Thyroid gland (tissue), 4 donors: ENCODE data around the gene FAT2.

ENCODE experiments used
- CTCF ChIP-seq, 6 experiments: fragments of 200-600 bp in 3 of 6; fragments of 450-650 bp in 3 of 6; sonication (generic) in 3 of 6; IDR thresholded peaks; one replicate each; pipeline ENCODE4 v1.5.1; 2016 to 2019; ENCODE audit warnings: antibody characterized with exemption in 6 of 6, mild to moderate bottlenecking in 2 of 6, inconsistent platforms in 1 of 6, moderate library complexity in 1 of 6
- POLR2A ChIP-seq, 2 donors: fragments of 450-650 bp; IDR thresholded peaks; one replicate each; pipeline ENCODE4 v1.6.1; 2017; ENCODE audit warnings: antibody characterized with exemption in 2 of 2, mild to moderate bottlenecking in 2 of 2, moderate library complexity in 1 of 2

GRCh38 chr5:151627650-151628049 lies 36.5 kb upstream of the FAT2 start:
- no peak for TF ChIP-seq CTCF (IDR thresholded peaks at IDR 0.05)
- no peak for TF ChIP-seq POLR2A (IDR thresholded peaks at IDR 0.05)
